GM18511 (cell line): ENCODE results near the gene ITGB5.

Experiments
- ATAC-seq: cut with Tn5 transposase; IDR thresholded peaks from one replicate; pipeline ENCODE4 v1.9.1; 2021; ENCODE audit warnings: mild to moderate bottlenecking, moderate library complexity; ENCODE audit not compliant: unreplicated experiment

Gene ITGB5

GRCh38 chr3:124887177-124887931 is at the start of gene ITGB5:
ITGB5 (minus strand) TSS chr3:124887365; CDS start chr3:124887000, 365 bp downstream.
- peak; percentile 72 for ATAC-seq

GRCh38 chr3:124935794-124936542 is 48.8 kb upstream of the ITGB5 start:
- no peak for ATAC-seq

- ATAC-seq = no peak
Measured at GRCh38 chr3:124935264-124935663, 48.1 kb upstream of the ITGB5 start.

GRCh38 chr3:124934577-124934976 is 47.4 kb upstream of the ITGB5 start, which contains the start of gene MUC13:
MUC13 (minus strand) TSS chr3:124934751; CDS start chr3:124934712, 39 bp downstream.
- ATAC-seq = no peak

- no peak for ATAC-seq
Measured at GRCh38 chr3:124928333-124929202, 41.4 kb upstream of the ITGB5 start.

GRCh38 chr3:124927574-124928045 is 40.4 kb upstream of the ITGB5 start:
- peak; percentile 83 for ATAC-seq

- ATAC-seq = no peak
Measured at GRCh38 chr3:124926426-124927101, 39.4 kb upstream of the ITGB5 start.

GRCh38 chr3:124924741-124925140 is 37.6 kb upstream of the ITGB5 start:
- ATAC-seq = no peak

- no peak for ATAC-seq
Measured at GRCh38 chr3:124923833-124924232, 36.7 kb upstream of the ITGB5 start.

- no peak for ATAC-seq
Measured at GRCh38 chr3:124920718-124921117, 33.6 kb upstream of the ITGB5 start.

GRCh38 chr3:124919756-124920155 is 32.6 kb upstream of the ITGB5 start:
- ATAC-seq = no peak

- ATAC-seq = no peak
Measured at GRCh38 chr3:124918524-124918923, 31.4 kb upstream of the ITGB5 start.

- no peak for ATAC-seq
Measured at GRCh38 chr3:124916837-124917409, 29.8 kb upstream of the ITGB5 start.

- no peak for ATAC-seq
Measured at GRCh38 chr3:124915254-124915653, 28.1 kb upstream of the ITGB5 start.

- ATAC-seq = no peak
Measured at GRCh38 chr3:124907957-124908356, 20.8 kb upstream of the ITGB5 start.

GRCh38 chr3:124904835-124905492 is 17.8 kb upstream of the ITGB5 start:
- ATAC-seq = no peak

- no peak for ATAC-seq
Measured at GRCh38 chr3:124903896-124904834, 17.0 kb upstream of the ITGB5 start.

- ATAC-seq = no peak
Measured at GRCh38 chr3:124896824-124897526, 9.8 kb upstream of the ITGB5 start.
